NCI-H128 (cell line): ENCODE measurements around the gene NUDC.
A peak's percentile ranks its signal among the peaks of the same experiment; 100 is the strongest.

Experiments used
- DNase-seq: peaks from one replicate; lab custom pipeline; 2025; ENCODE audit not compliant: unreplicated experiment; lab: John Stamatoyannopoulos, UW

NUDC gene

DNA sequence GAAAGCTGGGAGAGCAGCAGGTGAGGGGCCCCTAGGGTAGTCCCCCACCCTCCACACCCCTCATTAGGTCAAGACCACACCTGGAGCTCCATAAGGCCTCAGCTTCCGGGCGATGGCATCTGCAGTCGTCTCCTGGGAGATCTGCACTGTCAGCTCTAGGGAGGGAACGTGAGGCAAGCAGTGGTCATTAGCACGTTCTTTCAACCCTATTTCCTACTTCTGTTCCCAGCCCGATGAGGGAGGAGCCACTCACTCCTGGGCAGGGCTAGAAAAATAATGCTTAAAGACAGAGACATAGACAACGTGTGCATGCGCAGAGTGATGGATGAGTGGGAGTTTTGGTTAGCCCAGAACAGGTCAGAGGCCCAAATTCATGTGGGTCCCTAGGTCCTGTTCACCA is 29.1 kb downstream of the NUDC start:
- no peak for DNase-seq

DNA sequence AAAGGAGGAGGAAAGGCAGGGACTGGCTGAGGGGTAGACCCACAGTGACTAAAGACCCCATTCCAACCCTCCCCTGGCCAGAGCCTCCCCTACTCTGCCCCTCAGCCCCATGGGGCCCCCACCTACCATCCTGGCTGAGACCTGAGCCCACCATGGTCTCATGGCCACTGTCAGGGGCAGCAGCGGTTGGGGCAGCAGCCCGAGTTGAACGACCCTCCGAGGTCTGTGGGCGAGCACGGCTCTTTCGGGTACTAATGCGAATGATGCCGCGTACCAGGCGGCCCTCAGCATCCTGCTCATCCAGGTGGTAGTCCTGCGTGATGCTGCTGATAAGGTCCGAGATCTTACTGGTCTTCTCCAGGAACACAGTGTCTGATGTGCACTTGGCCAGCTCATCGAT is 29.7 kb downstream of the NUDC start:
- DNase-seq, result no peak

DNA sequence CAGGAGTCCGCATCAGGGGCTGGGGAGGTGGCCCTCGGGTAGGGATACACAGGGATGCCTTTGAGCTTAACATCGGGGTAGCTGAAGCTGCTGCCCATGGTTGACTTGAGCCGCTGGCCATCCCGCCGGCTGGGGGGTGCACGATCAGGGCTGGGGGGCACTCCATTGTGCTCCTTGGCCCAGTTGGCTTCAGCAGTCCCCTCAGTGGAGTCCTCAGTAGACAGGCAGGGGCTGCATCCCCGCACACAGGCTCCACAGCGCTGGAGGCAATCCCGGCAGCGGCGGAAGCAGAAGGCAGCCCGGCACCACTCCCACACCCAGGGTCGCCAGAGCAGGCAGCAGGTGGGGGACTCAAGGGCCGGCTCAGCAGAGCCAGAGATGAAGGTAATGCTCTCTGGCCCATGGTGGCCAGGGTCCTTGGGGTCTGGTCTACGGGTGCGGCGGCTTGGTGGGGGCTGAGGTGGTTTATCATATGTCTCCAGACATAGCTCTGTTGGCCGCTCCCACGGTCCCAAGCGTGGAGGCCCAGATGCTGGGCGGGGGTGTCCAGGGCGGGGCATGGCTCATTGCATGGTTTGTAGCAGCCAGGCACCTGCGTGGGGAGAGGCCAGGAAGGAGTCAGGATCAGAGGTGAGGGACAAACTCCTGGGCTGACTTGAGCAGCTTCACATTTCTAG is 30.4 kb downstream of the NUDC start:
- DNase-seq, result no peak

DNA sequence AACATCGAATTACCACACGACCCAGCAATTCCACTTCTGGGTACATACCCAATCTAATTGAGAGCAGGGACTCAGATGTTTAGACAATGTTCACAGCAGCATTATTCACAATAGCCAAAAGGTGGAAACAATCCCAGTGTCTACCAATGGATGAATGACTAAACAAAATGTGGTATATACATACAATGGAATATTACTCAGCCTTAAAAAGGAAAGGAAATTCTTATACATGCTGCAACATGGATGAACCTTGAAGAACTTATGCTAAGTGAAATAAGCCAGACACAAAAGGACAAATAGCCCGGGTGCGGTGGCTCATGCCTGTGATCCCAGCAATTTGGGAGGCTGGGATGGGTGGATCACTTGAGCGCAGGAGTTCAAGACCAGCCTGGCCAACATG is 31.8 kb downstream of the NUDC start:
- DNase-seq, result no peak

DNA sequence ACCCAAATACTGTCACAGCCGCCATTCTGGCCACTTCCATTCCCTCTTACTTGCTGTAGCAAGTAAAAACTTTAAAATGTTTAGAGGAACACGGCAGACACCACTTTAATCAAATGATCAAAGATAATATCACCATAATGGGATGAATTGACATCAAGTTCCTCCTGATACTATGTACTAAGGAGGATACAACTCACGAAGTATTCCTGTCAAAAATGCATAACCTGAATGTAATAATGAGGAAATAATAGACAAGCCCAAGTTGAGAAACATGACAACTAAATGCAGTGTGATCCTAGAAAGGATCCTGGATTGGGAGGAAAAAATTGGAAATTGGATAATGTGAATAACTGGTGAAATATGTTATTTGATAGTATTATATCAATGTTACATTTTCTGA is 34.8 kb downstream of the NUDC start:
- DNase-seq, result no peak

DNA sequence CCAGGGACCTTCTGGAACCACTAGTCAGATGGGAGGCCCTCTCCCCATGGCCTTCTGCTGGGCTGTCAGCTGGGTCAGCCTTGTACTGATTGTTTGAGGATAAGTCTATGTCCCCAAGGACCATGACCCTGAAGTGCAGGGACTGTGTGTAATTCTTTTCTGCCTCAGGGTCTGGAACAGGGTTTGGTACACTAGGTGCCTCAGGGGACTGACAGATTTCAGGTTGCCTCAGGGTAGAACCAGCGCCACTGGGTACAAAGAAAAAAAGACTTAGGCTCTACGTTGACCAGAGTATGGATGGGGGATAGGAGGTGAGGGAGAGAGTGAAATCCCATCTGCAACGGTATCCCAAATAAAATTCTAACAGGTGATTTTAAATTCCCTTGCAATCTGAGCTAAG is 35.8 kb downstream of the NUDC start:
- no peak for DNase-seq

DNA sequence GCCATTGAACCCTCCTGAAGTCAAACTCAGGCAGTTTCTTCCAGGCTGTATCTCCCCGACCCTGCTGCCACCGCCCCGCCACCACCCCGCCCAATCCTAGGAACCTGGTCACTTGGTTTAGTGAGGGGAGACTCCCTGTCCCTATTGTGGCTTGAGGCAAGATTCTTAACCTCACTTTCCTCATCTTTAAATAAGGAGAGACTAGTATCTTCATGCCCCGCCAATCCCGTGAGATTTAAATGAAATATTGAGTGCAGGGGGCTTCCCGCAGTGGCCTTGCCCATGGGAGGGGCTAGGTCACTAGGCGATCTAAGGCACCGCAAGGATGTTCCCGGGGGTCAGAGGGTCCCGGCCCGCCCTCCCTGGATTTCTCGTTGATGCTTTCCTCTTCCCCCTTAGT is 37.7 kb downstream of the NUDC start:
- no peak for DNase-seq

DNA sequence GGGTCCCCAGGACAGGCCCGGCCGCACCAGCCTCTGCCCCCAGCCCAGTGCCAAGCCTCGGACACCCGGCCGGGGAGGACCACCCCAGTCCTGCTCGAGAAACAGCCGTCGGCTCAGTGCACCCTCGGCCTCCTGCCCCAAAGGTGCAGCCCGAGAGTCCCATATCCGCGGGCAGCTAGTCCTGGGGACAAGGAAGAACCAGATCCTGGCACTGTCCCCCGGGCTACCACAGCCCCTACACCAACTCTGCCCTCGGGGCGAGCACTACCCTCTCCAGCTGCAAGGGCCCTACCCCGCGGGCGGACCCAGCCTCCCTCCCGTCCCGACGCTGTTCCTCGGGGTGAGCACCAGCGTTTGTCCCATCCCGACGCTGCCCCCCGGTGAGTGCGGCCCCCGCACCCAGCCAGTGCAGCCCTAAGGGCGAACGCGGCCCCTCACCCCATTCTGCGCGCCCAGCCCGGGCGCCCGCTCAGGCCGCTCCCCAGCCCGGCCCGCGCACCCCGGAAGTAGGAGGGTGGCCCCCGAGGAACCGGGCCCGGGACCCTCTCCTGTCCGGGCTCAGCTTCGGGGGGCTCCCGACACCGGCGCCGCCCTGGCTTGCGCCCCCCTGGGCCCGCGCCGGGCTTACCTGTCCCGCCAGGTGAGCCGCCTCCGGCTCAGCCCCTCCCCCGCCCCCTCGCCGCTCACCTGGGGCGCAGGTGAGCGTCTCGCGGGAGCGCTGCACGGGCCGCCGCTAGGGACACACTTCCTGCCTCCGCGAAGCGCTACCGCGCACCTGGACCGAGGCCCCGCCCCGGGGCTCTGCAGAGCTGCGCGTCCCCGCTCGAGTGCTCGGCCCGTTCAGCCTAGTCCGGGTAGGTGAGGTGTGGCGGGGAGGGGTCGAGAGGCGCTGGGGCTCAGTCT is 38.4 kb downstream of the NUDC start, which contains the start of gene KDF1:
Gene KDF1 (minus strand): TSS at position 747 of the 903 bp plus-strand sequence. CDS start 8,088 bp downstream, outside the sequence.
- peak; percentile 74 for DNase-seq

DNA sequence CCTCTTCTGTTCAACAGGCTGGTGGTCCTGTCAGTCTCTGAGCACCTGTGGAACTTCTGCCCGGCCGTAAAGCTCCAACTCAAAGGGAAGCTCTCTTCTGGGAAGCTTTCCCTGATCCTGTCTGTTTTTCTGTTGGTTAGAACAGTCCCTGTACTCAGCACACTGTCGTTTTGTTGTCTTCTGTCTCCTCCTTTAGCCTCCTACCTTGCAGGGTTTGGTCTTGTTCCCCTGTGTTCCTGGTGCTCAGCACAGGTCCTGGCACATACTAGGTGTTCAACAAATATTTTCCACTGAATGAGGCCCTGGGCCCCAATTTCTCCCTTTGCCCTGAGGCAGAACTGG is 39.1 kb downstream of the NUDC start:
- no peak for DNase-seq

DNA sequence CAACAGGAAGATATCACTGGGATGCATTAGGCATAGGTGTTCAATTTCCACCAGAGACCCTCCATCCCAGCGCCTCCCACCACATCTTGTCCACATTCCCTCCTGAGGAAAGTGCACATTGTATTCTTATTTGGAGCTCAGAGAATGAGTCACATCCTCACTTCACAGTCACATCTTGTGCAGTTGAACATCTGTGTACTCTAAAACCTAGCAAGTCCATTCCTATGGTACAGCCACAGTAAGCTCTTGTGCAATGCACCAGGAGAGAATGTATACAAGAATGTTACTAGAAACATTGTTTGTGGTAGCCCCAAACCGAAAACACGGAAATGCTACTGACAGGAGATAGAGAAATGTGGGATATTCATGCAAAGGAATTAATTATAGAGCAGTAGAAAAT is 40.3 kb downstream of the NUDC start:
- DNase-seq, result no peak

DNA sequence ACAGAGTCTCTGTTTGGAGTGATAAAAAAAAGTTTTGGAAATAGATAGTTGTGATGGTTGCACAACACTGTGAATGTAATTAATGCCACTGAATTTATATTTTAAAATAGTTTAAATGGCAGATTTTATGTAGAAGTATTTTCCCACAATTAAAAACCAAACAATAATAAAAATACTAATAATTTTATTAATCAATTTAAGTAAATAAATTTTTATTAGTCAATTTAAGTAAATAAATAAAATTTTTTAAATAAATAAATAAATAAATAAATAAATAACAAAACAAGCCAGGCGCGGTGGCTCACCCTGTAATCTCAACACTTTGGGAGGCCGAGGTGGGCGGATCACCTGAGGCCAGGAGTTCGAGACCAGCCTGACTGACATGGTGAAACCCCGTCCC is 43.7 kb downstream of the NUDC start:
- DNase-seq, result no peak

DNA sequence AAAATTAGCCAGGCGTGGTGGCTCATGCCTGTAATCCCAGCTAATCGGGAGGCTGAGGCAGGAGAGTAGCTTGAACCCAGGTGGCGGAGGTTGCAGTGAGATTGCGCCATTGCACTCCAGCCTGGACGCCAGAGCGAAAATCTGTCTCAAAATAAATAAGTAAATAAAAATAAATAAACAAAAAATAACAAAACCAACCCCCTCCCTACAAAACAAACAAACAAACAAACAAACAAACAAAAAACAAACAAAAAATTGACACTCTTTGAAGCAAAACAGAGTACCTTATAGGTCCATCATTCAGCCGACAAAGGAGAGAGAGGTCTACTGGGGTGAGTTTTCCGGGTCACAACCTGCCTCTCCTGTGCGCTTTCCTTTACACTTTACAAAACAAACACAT is 44.1 kb downstream of the NUDC start:
- no peak for DNase-seq

DNA sequence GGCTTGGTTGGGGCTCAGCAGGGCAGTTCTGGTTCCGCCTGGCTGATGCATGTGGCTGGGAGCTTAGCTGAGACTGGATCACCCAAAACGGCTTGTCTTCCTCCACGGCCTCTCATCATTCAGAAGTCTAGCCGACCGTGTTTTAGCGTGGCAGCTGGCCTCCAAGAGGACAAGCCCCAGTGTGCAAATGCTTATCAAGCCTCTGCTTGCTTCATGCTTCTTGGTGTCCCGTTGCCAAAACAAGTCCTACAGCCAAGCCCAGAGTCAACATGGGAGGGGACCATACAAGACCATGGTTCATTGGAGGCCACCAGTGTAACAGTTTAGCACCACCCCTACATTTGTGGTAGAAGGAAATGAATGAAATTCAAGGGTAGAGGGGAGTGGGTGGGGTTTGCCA is 49.3 kb downstream of the NUDC start:
- DNase-seq, result no peak

DNA sequence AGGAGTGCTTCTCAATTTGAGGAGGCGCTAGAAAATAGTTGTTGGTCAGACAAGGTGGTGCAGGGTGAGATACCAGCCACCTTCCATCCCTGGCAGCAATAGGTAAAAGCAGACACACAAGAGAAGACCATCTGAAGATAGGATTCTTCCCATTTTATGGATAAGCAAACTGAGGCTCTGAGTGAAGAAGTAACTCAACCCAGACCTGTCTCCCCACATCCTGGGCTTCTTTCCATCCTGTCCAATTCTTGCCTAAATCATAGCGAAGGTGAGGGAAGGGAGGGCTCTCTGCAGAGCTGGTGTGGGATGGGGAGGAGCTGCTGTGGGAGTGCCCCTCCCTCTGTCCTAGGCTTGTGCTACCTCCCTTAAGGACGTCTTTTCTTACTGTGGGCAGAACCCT is 50.0 kb downstream of the NUDC start:
- DNase-seq, result no peak

DNA sequence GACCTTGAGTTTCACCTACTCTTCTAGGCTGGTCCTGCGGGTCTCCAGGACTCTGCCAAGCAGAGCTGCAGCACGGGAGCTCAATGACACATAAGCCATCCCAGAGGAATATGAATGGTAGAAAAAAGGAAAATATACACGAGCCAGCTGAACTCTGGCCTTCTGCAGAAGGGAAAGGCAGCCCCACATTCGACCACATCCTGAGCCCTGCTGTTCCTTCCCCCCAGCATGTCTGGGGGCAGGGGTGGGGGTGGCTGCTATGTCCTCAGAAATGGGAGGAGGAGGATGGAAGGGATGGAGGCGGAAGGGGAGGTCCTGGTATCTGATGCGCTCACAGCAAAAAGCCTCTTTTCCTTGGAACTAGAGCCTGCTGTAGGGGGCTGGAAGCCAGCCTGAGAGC is 50.8 kb downstream of the NUDC start:
- no peak for DNase-seq

DNA sequence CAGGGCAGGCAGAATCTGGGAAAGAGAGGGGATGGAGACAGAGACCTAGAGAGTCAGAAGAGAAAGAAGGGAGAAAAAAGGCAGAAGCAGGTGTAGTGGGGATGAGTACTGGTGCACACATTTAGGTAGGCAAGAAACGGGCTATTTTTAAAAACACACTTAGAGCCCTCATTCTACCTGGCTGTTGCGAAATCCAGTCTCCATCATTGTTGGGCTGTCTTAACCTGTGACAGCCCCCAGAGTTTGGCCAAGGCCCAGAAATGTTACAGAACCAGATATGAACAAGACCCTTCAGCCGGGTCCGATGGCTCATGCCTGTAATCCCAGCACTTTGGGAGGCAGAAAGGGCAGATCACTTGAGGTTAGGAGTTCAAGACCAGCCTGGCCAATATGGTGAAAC is 51.3 kb downstream of the NUDC start:
- DNase-seq, result no peak

DNA sequence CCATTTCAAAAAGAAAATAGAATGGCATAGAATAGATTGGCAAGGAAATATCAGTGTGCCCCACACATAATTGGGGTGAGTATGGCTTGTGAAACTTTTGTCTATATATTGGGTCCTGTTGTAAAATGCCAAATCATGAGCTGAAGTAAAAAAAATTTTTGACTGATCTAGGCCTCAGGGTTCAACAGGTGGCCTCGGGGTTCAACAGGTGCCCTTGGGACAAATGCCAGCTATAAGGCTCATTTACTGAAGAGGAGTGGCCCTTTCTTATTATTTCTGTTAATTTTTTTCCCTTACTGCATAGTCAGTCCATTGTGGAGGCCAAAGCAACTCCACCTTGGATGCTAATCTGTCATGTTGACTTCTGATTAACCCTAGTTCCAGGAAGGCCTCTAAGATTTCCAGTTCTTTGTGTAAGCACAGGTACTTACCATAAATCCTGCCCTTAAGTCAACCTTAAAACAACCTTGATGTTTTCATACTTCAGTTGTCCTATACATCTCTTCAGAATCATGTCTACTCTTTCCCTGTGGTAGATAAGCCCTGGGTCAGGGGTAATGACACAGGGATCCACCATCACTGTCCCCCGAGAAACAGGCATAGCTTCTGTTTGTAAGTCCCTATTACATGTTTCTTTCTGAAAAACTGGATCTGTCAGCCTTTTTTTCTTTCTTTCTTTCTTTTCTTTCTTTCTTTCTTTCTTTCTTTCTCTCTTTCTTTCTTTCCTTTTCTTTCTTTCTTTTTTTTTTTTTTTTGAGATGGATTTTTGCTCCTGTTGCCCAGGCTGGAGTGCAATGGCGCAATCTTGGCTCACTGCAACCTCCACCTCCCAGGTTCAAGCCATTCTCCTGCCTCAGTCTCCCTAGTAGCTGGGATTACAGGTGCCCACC is 55.3 kb downstream of the NUDC start:
- DNase-seq, result no peak

DNA sequence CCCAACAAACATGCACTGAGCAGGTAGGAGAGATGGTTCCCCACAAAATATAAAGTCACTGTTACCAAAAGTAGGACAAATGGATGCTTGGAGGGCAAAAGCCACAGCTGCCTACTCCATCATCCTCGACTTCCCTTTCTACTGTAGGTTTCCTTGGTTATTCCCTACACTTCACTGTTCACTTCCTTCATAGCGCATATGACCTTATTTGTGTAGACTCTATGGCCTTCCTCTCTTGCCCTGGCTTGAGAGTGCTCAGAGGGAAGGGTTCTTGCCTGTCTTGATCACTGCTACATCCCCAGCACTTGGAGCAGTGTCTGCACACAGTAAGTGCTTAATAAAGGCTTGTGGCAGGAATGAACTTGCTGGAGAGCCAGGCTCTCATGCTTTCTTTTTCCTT is 57.4 kb downstream of the NUDC start:
- no peak for DNase-seq

DNA sequence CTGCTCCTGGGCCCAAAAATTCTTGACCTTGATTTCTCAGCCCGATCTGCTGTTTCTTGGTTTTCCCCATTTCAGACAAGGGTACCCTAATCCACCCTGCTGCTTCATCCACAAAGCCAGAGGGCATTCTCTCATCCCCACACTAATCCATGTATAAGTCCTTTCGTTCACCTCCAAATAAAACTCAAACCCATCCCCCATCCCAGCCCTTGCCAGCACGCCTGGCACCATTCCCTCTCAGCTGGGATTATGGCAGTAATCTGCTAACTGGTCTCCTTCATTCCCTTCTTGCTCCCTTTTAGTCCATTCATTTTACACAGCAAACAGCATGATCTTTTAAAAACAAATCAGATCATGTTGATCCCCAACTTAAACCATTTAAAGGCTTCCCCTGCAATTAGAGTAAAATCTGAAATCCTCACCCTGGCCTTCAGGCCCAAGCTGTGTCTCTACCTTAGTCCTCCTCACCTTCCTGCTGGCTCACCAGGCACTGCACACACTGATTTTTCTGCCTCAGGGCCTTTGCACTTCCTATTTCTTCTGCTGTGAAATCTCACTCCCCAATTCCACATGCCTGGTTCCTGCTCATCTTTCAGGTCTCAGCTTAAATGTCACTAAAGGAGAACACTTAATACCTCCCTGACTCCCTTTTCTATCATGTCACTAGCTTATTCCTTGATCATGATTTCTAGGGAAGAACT is 59.8 kb downstream of the NUDC start:
- DNase-seq, result no peak

DNA sequence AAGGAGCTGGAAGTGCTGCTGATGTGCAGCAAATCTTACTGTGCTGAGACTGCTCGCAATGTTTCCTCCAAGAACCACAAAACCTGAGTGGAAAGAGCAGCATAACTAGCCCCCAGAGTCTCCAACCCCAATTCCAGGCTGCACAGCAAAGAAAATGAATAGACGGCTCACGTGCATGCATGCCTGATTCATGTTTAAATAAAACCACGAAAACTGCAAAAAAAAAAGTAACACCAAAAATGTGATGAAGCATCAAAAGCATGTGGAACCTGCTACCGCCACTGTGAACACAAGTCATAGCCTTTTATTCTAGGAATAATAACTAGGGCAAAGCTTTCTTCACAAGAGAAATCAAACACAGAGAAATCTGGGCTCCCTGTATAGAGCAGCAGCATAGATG is 62.3 kb downstream of the NUDC start:
- DNase-seq, result no peak

DNA sequence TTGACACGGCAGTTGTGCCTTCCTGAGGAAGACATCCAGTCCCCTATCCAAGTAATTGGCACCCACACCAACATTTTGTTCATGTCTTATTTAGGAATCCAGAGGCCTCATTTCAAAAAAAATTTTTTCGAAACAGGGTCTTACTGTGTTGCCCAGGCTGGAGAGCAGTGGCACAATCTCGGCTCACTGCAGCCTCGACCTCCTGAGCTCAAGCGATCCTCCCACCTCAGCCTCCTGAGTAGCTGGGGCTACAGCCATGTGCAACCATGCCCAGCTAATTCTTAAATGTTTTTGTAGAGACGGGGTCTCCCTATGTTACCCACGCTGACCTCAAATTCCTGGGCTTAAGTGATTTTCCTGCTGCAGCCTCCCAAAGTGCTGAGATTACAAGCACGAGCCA is 62.7 kb downstream of the NUDC start:
- DNase-seq, result no peak
